Liver (tissue), 9 donors: ENCODE results near the gene SQOR. TPM values are rescaled to one million over a fixed set of nuclear protein-coding genes. Genes with fewer than 3 reads are reported as not detected.
A peak's percentile ranks its signal among the peaks of the same experiment; 100 is the strongest.

Experiments
- DNase-seq: peaks from one replicate; pipeline ENCODE4 v3.0.0-alpha.2; 2017; ENCODE audit warnings: low spot score
- H3K27ac ChIP-seq, 2 donors: one replicate each; pipeline ENCODE4 v1.7.0; 2013; ENCODE audit warnings: inconsistent platforms in 2 of 2, low read length in 2 of 2, control low read depth in 1 of 2, low read depth in 1 of 2, mild to moderate bottlenecking in 1 of 2
- H3K27me3 ChIP-seq, 4 donors: one replicate each; pipeline versions ENCODE4 v1.6.1 to v1.7.0; 2013; ENCODE audit warnings: low read length in 3 of 4, inconsistent platforms in 1 of 4, mild to moderate bottlenecking in 1 of 4, moderate library complexity in 1 of 4; ENCODE audit not compliant: control insufficient read depth in 4 of 4, insufficient read depth in 4 of 4
- H3K36me3 ChIP-seq, 4 donors: one replicate each; pipeline versions ENCODE4 v1.6.1 to v1.7.0; 2013; ENCODE audit warnings: low read length in 3 of 4, mild to moderate bottlenecking in 3 of 4, low read depth in 1 of 4, moderate library complexity in 1 of 4; ENCODE audit not compliant: control insufficient read depth in 4 of 4, insufficient read depth in 3 of 4
- H3K4me1 ChIP-seq, 4 donors: one replicate each; pipeline versions ENCODE4 v1.6.1 to v1.7.0; 2013; ENCODE audit warnings: low read length in 3 of 4, mild to moderate bottlenecking in 3 of 4, moderate library complexity in 1 of 4; ENCODE audit not compliant: control insufficient read depth in 4 of 4, insufficient read depth in 4 of 4
- H3K4me3 ChIP-seq, 3 donors: one replicate each; pipeline versions ENCODE4 v1.6.1 to v1.7.0; 2013; ENCODE audit warnings: low read length in 3 of 3, control low read depth in 1 of 3, low read depth in 1 of 3, mild to moderate bottlenecking in 1 of 3
- H3K9ac ChIP-seq, 2 donors: one replicate each; pipeline ENCODE4 v1.7.0; 2013; ENCODE audit warnings: low read length in 2 of 2, mild to moderate bottlenecking in 2 of 2, moderate library complexity in 2 of 2, control low read depth in 1 of 2, low read depth in 1 of 2
- H3K9me3 ChIP-seq, 4 donors: one replicate each; pipeline versions ENCODE4 v1.6.1 to v1.7.0; 2013; ENCODE audit warnings: low read length in 3 of 4; ENCODE audit not compliant: control insufficient read depth in 4 of 4
- EGR1 ChIP-seq, 2 donors: IDR thresholded peaks; 2 replicates each; pipeline ENCODE4 v1.6.1; 2016 to 2018; ENCODE audit warnings: antibody characterized with exemption in 2 of 2, low read depth in 2 of 2
- FOXA1 ChIP-seq: IDR thresholded peaks from 2 replicates; pipeline ENCODE4 v1.6.1; 2016; ENCODE audit warnings: antibody characterized with exemption
- FOXA2 ChIP-seq: IDR thresholded peaks from 2 replicates; pipeline ENCODE4 v1.6.1; 2016; ENCODE audit warnings: antibody characterized with exemption
- GABPA ChIP-seq, 2 donors: IDR thresholded peaks in 1 of 2; conservative IDR thresholded peaks in 1 of 2; 2 replicates each; pipeline ENCODE4 v1.6.1; 2016; ENCODE audit warnings: antibody characterized with exemption in 2 of 2, mild to moderate bottlenecking in 1 of 2, moderate library complexity in 1 of 2
- HNF4A ChIP-seq, 2 donors: conservative IDR thresholded peaks; 2 replicates each; pipeline ENCODE4 v1.6.1; 2016; ENCODE audit warnings: antibody characterized with exemption in 2 of 2, mild to moderate bottlenecking in 2 of 2
- HNF4G ChIP-seq: IDR thresholded peaks from 2 replicates; pipeline ENCODE4 v1.6.1; 2016; ENCODE audit warnings: antibody characterized with exemption
- JUND ChIP-seq, 2 donors: IDR thresholded peaks; 2 replicates each; pipeline ENCODE4 v1.6.1; 2016; ENCODE audit warnings: antibody characterized with exemption in 2 of 2
- NR2F2 ChIP-seq: IDR thresholded peaks from 2 replicates; pipeline ENCODE4 v1.6.1; 2016; ENCODE audit warnings: antibody characterized with exemption
- RAD21 ChIP-seq, 2 donors: IDR thresholded peaks; 2 replicates each; pipeline ENCODE4 v1.6.1; 2016; ENCODE audit warnings: antibody characterized with exemption in 2 of 2, mild to moderate bottlenecking in 2 of 2
- RXRA ChIP-seq, 2 donors: IDR thresholded peaks; 2 replicates each; pipeline ENCODE4 v1.6.1; 2017 to 2018; ENCODE audit warnings: antibody characterized with exemption in 2 of 2, mild to moderate bottlenecking in 1 of 2
- SP1 ChIP-seq: IDR thresholded peaks from 2 replicates; pipeline ENCODE4 v1.6.1; 2018; ENCODE audit warnings: antibody characterized with exemption, mild to moderate bottlenecking
- TAF1 ChIP-seq: conservative IDR thresholded peaks from 2 replicates; pipeline ENCODE4 v1.6.1; 2016; ENCODE audit warnings: antibody characterized with exemption, mild to moderate bottlenecking
- YY1 ChIP-seq: IDR thresholded peaks from 2 replicates; pipeline ENCODE4 v1.6.1; 2016; ENCODE audit warnings: antibody characterized with exemption, mild to moderate bottlenecking
- WGBS: extraction: QIAGEN DNeasy Blood & Tissue Kit; methylation state at CpG from one replicate; pipeline ENCODE4 v1.1.7; 2013; 5-methylcytosine and 5-hydroxymethylcytosine counted together
- polyA plus RNA-seq, 2 donors: library from polyadenylated mRNA; stranded (reverse) in 1 of 2; unstranded in 1 of 2; fragments of 200-250 nt in 1 of 2; fragments of >200 nt in 1 of 2; fragmentation: Nextera tagmentation in 1 of 2; extraction: Ambion mirVana in 1 of 2; gene quantifications; one replicate each; pipeline versions ENCODE4 v1.2.1 to v1.2.3, GENCODE V29; 2013 to 2015
- total RNA-seq, 2 donors: library from RNA; depleted of rRNA; stranded (reverse); fragments of >200 nt; gene quantifications; one replicate each; pipeline ENCODE4 v1.2.3, GENCODE V29; 2014
- TF ChIP-seq, protein P1 (sequence below): IDR thresholded peaks from 2 replicates; pipeline ENCODE4 v1.6.1; 2016; ENCODE audit warnings: antibody characterized with exemption
- TF ChIP-seq, protein P2 (sequence below): IDR thresholded peaks from 2 replicates; pipeline ENCODE4 v1.6.1; 2016; ENCODE audit warnings: antibody characterized with exemption
- TF ChIP-seq, protein P3 (sequence below): IDR thresholded peaks from 2 replicates; pipeline ENCODE4 v1.6.1; 2016; ENCODE audit warnings: antibody characterized with exemption
- donor health status: healthy.
- donor health status: healthy.
- donor health status: healthy.
- donor health status: healthy.
- donor health status: healthy.

Gene SQOR
- total and polyA plus RNA-seq, 4 donors = 29.6 to 41.7 (median 35.1) TPM

DNA sequence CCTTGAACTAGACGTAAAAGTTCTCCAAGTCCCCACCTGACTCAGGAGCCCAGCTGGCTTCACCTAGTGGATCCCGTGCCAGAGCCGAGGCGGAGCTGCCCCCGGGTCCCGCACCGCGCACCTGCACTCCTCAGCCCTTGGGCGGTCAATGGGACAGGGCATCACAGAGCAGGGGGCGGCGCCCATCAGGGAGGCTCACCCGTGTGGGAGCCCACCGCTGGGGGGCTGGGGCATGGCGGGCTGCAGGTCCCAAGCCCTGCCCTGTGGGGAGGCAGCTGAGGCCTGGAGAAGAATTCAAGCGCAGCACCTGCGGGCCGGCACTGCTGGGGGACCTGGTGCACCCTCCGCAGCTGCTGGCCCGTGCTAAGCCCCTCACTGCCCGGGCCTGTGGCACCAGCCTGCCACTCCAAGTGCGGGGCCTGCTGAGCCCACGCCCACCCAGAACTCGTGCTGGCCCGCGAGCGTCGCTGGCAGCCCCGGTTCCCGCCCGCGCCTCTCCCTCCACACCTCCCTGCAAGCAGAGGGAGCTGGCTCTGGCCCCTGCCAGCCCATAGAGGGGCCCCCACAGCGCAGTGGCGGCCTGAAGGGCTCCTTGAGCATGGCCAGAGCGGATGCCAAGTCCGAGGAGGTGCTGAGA is 16.2 kb downstream of the SQOR start:
- WGBS = 98% methylated on average over 35 of the region's 35 CpGs
- TF ChIP-seq YY1 = no peak
- TF ChIP-seq, protein P1, sequence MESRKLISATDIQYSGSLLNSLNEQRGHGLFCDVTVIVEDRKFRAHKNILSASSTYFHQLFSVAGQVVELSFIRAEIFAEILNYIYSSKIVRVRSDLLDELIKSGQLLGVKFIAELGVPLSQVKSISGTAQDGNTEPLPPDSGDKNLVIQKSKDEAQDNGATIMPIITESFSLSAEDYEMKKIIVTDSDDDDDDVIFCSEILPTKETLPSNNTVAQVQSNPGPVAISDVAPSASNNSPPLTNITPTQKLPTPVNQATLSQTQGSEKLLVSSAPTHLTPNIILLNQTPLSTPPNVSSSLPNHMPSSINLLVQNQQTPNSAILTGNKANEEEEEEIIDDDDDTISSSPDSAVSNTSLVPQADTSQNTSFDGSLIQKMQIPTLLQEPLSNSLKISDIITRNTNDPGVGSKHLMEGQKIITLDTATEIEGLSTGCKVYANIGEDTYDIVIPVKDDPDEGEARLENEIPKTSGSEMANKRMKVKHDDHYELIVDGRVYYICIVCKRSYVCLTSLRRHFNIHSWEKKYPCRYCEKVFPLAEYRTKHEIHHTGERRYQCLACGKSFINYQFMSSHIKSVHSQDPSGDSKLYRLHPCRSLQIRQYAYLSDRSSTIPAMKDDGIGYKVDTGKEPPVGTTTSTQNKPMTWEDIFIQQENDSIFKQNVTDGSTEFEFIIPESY = no peak
- no peak for TF ChIP-seq RXRA (IDR thresholded peaks at IDR 0.05)
- no peak for TF ChIP-seq SP1
- TF ChIP-seq, protein P2, sequence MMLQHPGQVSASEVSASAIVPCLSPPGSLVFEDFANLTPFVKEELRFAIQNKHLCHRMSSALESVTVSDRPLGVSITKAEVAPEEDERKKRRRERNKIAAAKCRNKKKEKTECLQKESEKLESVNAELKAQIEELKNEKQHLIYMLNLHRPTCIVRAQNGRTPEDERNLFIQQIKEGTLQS = no peak
- TF ChIP-seq HNF4G = no peak
- TF ChIP-seq EGR1 (IDR thresholded peaks at IDR 0.05; ENCODE audit: low read depth in 2 of 2) = no peak
- no peak for TF ChIP-seq NR2F2
- no peak for TF ChIP-seq GABPA (IDR thresholded peaks at IDR 0.05 in 1 of 2, conservative IDR thresholded peaks at IDR 0.05 in 1 of 2)
- TF ChIP-seq, protein P3, sequence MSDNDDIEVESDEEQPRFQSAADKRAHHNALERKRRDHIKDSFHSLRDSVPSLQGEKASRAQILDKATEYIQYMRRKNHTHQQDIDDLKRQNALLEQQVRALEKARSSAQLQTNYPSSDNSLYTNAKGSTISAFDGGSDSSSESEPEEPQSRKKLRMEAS = no peak
- no peak for TF ChIP-seq JUND (IDR thresholded peaks at IDR 0.05)
- H3K4me1 ChIP-seq = peaks cover 3 to 24% (median 13%) of the 10 kb centered on the region in 4 donors

DNA sequence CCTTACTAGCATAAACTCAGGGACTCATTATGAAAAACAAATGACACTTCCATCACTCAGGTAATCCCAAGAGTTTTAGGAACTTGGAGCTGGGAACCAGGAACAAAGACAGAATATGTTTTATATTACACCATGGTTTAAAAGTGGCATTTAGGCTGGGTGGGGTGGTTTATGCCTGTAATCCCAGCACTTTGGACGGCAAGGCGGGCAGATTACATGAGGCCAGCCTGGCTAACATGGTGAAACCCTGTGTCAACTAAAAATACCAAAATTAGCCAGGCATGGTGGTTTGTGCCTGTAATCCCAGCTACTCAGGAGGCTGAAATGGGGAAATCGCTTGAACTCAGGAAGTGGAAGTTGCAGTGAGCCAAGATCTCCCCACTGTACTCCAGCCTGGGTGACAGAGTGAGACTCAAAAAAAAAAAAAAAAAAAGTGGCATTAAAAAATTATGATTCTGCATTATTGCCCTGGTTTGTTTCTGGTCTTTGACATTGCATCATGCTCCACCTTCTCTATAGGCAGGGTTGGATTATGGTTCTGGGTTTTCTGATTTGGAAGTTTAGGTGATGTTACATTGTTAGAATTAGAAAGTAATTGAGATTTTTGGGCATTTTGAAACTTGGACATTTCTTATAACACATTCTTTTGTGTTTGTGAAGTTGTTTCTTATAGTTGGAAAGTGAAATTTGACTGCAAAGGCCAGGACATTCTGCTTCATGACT is 19.0 kb downstream of the SQOR start:
- WGBS = 65% methylated on average over 3 of the region's 3 CpGs
- no peak for DNase-seq
- Histone ChIP-seq H3K27me3 (no peaks in the 10 kb centered on the region), H3K9me3 (no peaks in the 10 kb centered on the region), H3K4me1 (peaks cover 7 to 19% (median 9%) of the 10 kb centered on the region in 4 donors), H3K27ac (peak overlapping the region in 1 of 2 donors; percentile 11), H3K36me3 (no peaks in the 10 kb centered on the region), H3K4me3 (no peak overlapping the region), H3K9ac (no peak overlapping the region)
- TF ChIP-seq TAF1 = no peak
- TF ChIP-seq GABPA (IDR thresholded peaks at IDR 0.05 in 1 of 2, conservative IDR thresholded peaks at IDR 0.05 in 1 of 2) = no peak
- TF ChIP-seq HNF4G = no peak
- TF ChIP-seq EGR1 (IDR thresholded peaks at IDR 0.05; ENCODE audit: low read depth in 2 of 2) = no peak
- no peak for TF ChIP-seq FOXA2
- TF ChIP-seq, protein P2 = no peak
- no peak for TF ChIP-seq FOXA1
- TF ChIP-seq, protein P3 = no peak
- no peak for TF ChIP-seq RAD21 (IDR thresholded peaks at IDR 0.05)
- TF ChIP-seq NR2F2 = no peak
- TF ChIP-seq HNF4A (conservative IDR thresholded peaks at IDR 0.05) = no peak
- no peak for TF ChIP-seq RXRA (IDR thresholded peaks at IDR 0.05)

More for the DNA sequence above, 16.2 kb downstream of the SQOR start:
- H3K9ac ChIP-seq = no peak overlapping the region
- H3K36me3 ChIP-seq = no peaks in the 10 kb centered on the region
- no peak overlapping the region for H3K4me3 ChIP-seq
- H3K27me3 ChIP-seq = no peaks in the 10 kb centered on the region
- no peak overlapping the region for H3K27ac ChIP-seq
- DNase-seq = no peak
- H3K9me3 ChIP-seq = no peaks in the 10 kb centered on the region
